Right ventricle myocardium superior (tissue), 1 donor: ENCODE data around the gene LCN6. TPM values are rescaled to one million over a fixed set of nuclear protein-coding genes. Genes with fewer than 3 reads are reported as not detected.
"Not testable (repeated sequence)": the region's sequence is repeated elsewhere in the genome, so short reads cannot be mapped to it uniquely, and the experiment has no call there.

Experiments
- ATAC-seq: fragments of 200-7000 bp; cut with Tn5 transposase; one replicate; pipeline ENCODE4 v1.9.1; 2020; ENCODE audit warnings: mild to moderate bottlenecking; ENCODE audit not compliant: poor library complexity
- DNase-seq: peaks from one replicate; pipeline ENCODE4 v3.0.0-alpha.2; 2020
- intact Hi-C: fragments of 100-400 bp; cut with DNase I; formaldehyde crosslinking; loops from one replicate; pipeline ENCODE4 v1.11.2; 2022
- total RNA-seq: library from RNA; stranded (reverse); fragmentation: NEBNext Ultra II Directional; extraction: Animal tissue kit (Norgen Biotek cat#: 25700); gene quantifications from one replicate; pipeline ENCODE4 v1.2.1, GENCODE V29; 2021
- donor health status: DM: no; HTN: yes; CAD: no; lungs with severe emphysema.

LCN6 gene
- total RNA-seq, 1 donor from 2014 or later, result 13.0 TPM

GRCh38 chr9:136762915-136763648 lies 14.8 kb upstream of the LCN6 start:
- DNase-seq, result no peak

GRCh38 chr9:136762221-136762691 lies 13.9 kb upstream of the LCN6 start:
- no peak for ATAC-seq
- DNase-seq, result no peak
- intact Hi-C loops, result no loop called here

More at GRCh38 chr9:136762915-136763648, 14.8 kb upstream of the LCN6 start:
- intact Hi-C loops, result no loop called here
- peak; percentile 26 for ATAC-seq

GRCh38 chr9:136761545-136761981 lies 13.2 kb upstream of the LCN6 start:
- no peak for DNase-seq
- ATAC-seq, result no peak
- intact Hi-C loops, result no loop called here

GRCh38 chr9:136760834-136761544 lies 12.7 kb upstream of the LCN6 start:
- DNase-seq, result peak; percentile 65
- intact Hi-C loops, result not testable (repeated sequence)
- ATAC-seq, result peak; percentile 53

GRCh38 chr9:136760424-136760823 lies 12.1 kb upstream of the LCN6 start:
- ATAC-seq (no peak), DNase-seq (no peak)
- intact Hi-C loops, result no loop called here

- ATAC-seq, result no peak
- intact Hi-C loops, result no loop called here
- DNase-seq, result no peak
Measured at GRCh38 chr9:136759436-136760325, 11.4 kb upstream of the LCN6 start.

- DNase-seq (no peak), ATAC-seq (no peak)
- intact Hi-C loops, result no loop called here
Measured at GRCh38 chr9:136759001-136759400, 10.7 kb upstream of the LCN6 start.

- ATAC-seq (no peak), DNase-seq (no peak)
- intact Hi-C loops, result no loop called here
Measured at GRCh38 chr9:136757751-136758140, 9.4 kb upstream of the LCN6 start.

GRCh38 chr9:136757328-136757727 lies 9.0 kb upstream of the LCN6 start:
- DNase-seq, result no peak
- no peak for ATAC-seq
- intact Hi-C loops, result no loop called here

GRCh38 chr9:136756836-136757235 lies 8.5 kb upstream of the LCN6 start:
- intact Hi-C loops, result no loop called here
- ATAC-seq, result no peak

GRCh38 chr9:136756134-136756438 lies 7.8 kb upstream of the LCN6 start:
- intact Hi-C loops, result no loop called here
- DNase-seq, result no peak
- ATAC-seq, result no peak

More at GRCh38 chr9:136756836-136757235, 8.5 kb upstream of the LCN6 start:
- no peak for DNase-seq

- intact Hi-C loops, DNase-seq, ATAC-seq: not testable (repeated sequence)
Measured at GRCh38 chr9:136755302-136756133, 7.2 kb upstream of the LCN6 start.

- DNase-seq (no peak), ATAC-seq (no peak)
Measured at GRCh38 chr9:136754626-136755301, 6.4 kb upstream of the LCN6 start.

GRCh38 chr9:136754059-136754572 lies 5.8 kb upstream of the LCN6 start:
- DNase-seq (no peak), ATAC-seq (no peak)
- intact Hi-C loops, result no loop called here

More at GRCh38 chr9:136754626-136755301, 6.4 kb upstream of the LCN6 start:
- intact Hi-C loops, result no loop called here

GRCh38 chr9:136753371-136754058 lies 5.2 kb upstream of the LCN6 start:
- no peak for DNase-seq
- intact Hi-C loops, result no loop called here

GRCh38 chr9:136751814-136752213 lies 3.5 kb upstream of the LCN6 start:
- intact Hi-C loops, result no loop called here
- DNase-seq (no peak), ATAC-seq (no peak)

More at GRCh38 chr9:136753371-136754058, 5.2 kb upstream of the LCN6 start:
- no peak for ATAC-seq

- ATAC-seq (no peak), DNase-seq (no peak)
- intact Hi-C loops, result no loop called here
Measured at GRCh38 chr9:136751244-136751643, 2.9 kb upstream of the LCN6 start.
